GM12875 (cell line): ENCODE measurements around the gene MAPK1.
"Not testable (repeated sequence)": the region's sequence is repeated elsewhere in the genome, so short reads cannot be mapped to it uniquely, and the experiment has no call there.

Experiments
- H3K4me3 ChIP-seq: one replicate; pipeline ENCODE4 v1.5.1; 2011; ENCODE audit warnings: low read depth, low read length, control low read depth
- TF ChIP-seq, protein P1 (sequence below): IDR thresholded peaks from 2 replicates; pipeline ENCODE4 v1.5.1; 2011; ENCODE audit warnings: low read depth, mild to moderate bottlenecking, control low read depth, inconsistent platforms, low read length, moderate library complexity, borderline replicate concordance; ENCODE audit not compliant: insufficient read depth

Gene MAPK1

GRCh38 chr22:21827628-21828267 lies 39.7 kb downstream of the MAPK1 start:
- TF ChIP-seq, protein P1, sequence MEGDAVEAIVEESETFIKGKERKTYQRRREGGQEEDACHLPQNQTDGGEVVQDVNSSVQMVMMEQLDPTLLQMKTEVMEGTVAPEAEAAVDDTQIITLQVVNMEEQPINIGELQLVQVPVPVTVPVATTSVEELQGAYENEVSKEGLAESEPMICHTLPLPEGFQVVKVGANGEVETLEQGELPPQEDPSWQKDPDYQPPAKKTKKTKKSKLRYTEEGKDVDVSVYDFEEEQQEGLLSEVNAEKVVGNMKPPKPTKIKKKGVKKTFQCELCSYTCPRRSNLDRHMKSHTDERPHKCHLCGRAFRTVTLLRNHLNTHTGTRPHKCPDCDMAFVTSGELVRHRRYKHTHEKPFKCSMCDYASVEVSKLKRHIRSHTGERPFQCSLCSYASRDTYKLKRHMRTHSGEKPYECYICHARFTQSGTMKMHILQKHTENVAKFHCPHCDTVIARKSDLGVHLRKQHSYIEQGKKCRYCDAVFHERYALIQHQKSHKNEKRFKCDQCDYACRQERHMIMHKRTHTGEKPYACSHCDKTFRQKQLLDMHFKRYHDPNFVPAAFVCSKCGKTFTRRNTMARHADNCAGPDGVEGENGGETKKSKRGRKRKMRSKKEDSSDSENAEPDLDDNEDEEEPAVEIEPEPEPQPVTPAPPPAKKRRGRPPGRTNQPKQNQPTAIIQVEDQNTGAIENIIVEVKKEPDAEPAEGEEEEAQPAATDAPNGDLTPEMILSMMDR = no peak

GRCh38 chr22:21826204-21826603 lies 41.2 kb downstream of the MAPK1 start:
- no peak overlapping the region for H3K4me3 ChIP-seq
- TF ChIP-seq, protein P1 = no peak

More at GRCh38 chr22:21827628-21828267, 39.7 kb downstream of the MAPK1 start:
- H3K4me3 ChIP-seq = no peak overlapping the region

- H3K4me3 ChIP-seq = not testable (repeated sequence)
Observed at GRCh38 chr22:21824962-21825361, 42.5 kb downstream of the MAPK1 start.

GRCh38 chr22:21824445-21824912 lies 43.0 kb downstream of the MAPK1 start:
- TF ChIP-seq, protein P1 = no peak
- H3K4me3 ChIP-seq = no peak overlapping the region

GRCh38 chr22:21823740-21824444 lies 43.6 kb downstream of the MAPK1 start:
- TF ChIP-seq, protein P1 = no peak
- H3K4me3 ChIP-seq = no peak overlapping the region

- TF ChIP-seq, protein P1 = no peak
Observed at GRCh38 chr22:21819183-21819770, 48.2 kb downstream of the MAPK1 start.

GRCh38 chr22:21818487-21819182 lies 48.8 kb downstream of the MAPK1 start:
- TF ChIP-seq, protein P1 = no peak
- H3K4me3 ChIP-seq = no peak overlapping the region

More at GRCh38 chr22:21819183-21819770, 48.2 kb downstream of the MAPK1 start:
- no peak overlapping the region for H3K4me3 ChIP-seq

GRCh38 chr22:21817497-21817853 lies 50.0 kb downstream of the MAPK1 start:
- not testable (repeated sequence) for H3K4me3 ChIP-seq
